Ishikawa (cell line): Measurements from ENCODE around the gene CC2D2A.

Experiments used
- CEBPB ChIP-seq: IDR thresholded peaks from 2 replicates; pipeline ENCODE4 v1.6.1; 2012
- CREB1 ChIP-seq: IDR thresholded peaks from 2 replicates; pipeline ENCODE4 v1.6.1; 2012; ENCODE audit warnings: low read depth
- EGR1 ChIP-seq: IDR thresholded peaks from 2 replicates; pipeline ENCODE4 v1.6.1; 2012
- EP300 ChIP-seq: IDR thresholded peaks from 2 replicates; pipeline ENCODE4 v1.6.1; 2012; ENCODE audit warnings: borderline replicate concordance
- FOXM1 ChIP-seq: IDR thresholded peaks from 2 replicates; pipeline ENCODE4 v1.6.1; 2012; ENCODE audit warnings: low read depth, borderline replicate concordance
- NFIC ChIP-seq: IDR thresholded peaks from 2 replicates; pipeline ENCODE4 v1.6.1; 2012
- RAD21 ChIP-seq: IDR thresholded peaks from 2 replicates; pipeline ENCODE4 v1.6.1; 2012; ENCODE audit warnings: low read depth
- TAF1 ChIP-seq: IDR thresholded peaks from 2 replicates; pipeline ENCODE4 v1.6.1; 2012; ENCODE audit warnings: low read depth, mild to moderate bottlenecking
- TCF12 ChIP-seq: IDR thresholded peaks from 2 replicates; pipeline ENCODE4 v1.6.1; 2012; ENCODE audit warnings: low read depth
- TEAD4 ChIP-seq: IDR thresholded peaks from 2 replicates; pipeline ENCODE4 v1.6.1; 2012
- YY1 ChIP-seq: IDR thresholded peaks from 2 replicates; pipeline ENCODE4 v1.6.1; 2012; ENCODE audit warnings: low read depth
- ZBTB7A ChIP-seq: IDR thresholded peaks from 2 replicates; pipeline ENCODE4 v1.6.1; 2012; ENCODE audit warnings: low read depth
- TF ChIP-seq, protein P1 (sequence below): IDR thresholded peaks from 2 replicates; pipeline ENCODE4 v1.6.1; 2012
- TF ChIP-seq, protein P2 (sequence below): IDR thresholded peaks from 2 replicates; pipeline ENCODE4 v1.6.1; 2012; ENCODE audit warnings: low read depth, mild to moderate bottlenecking
- TF ChIP-seq, protein P3 (sequence below): IDR thresholded peaks from 2 replicates; pipeline ENCODE4 v1.6.1; 2012

The CC2D2A gene

DNA sequence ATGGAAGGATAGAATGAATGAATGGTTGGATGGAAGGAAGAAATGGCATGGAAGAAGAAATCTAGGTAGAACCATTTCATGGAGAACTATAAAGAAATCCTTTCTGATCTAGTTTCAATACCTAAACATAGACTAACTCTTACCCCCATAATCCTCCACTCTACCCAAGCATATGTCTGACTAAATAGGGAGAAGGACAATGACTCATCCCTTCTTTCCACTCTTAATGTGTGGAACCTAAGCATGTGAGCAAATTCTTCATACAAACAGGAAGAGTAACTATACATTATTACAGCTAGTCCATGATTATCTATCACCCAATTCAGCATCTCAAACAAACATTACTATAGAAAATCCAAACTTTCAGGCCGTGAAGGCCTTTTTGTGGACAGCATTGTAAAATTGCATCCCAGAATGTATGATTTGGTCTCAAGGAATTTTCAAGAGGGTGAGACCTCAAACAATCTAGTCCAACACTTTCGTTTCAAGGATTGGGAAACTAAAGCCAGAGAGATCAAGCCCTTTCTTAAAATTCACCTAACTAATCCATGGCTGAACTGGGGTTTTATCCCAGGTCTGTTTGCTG is 30.6 kb upstream of the CC2D2A start:
- TF ChIP-seq, protein P1, sequence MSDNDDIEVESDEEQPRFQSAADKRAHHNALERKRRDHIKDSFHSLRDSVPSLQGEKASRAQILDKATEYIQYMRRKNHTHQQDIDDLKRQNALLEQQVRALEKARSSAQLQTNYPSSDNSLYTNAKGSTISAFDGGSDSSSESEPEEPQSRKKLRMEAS: no peak
- TF ChIP-seq, protein P2, sequence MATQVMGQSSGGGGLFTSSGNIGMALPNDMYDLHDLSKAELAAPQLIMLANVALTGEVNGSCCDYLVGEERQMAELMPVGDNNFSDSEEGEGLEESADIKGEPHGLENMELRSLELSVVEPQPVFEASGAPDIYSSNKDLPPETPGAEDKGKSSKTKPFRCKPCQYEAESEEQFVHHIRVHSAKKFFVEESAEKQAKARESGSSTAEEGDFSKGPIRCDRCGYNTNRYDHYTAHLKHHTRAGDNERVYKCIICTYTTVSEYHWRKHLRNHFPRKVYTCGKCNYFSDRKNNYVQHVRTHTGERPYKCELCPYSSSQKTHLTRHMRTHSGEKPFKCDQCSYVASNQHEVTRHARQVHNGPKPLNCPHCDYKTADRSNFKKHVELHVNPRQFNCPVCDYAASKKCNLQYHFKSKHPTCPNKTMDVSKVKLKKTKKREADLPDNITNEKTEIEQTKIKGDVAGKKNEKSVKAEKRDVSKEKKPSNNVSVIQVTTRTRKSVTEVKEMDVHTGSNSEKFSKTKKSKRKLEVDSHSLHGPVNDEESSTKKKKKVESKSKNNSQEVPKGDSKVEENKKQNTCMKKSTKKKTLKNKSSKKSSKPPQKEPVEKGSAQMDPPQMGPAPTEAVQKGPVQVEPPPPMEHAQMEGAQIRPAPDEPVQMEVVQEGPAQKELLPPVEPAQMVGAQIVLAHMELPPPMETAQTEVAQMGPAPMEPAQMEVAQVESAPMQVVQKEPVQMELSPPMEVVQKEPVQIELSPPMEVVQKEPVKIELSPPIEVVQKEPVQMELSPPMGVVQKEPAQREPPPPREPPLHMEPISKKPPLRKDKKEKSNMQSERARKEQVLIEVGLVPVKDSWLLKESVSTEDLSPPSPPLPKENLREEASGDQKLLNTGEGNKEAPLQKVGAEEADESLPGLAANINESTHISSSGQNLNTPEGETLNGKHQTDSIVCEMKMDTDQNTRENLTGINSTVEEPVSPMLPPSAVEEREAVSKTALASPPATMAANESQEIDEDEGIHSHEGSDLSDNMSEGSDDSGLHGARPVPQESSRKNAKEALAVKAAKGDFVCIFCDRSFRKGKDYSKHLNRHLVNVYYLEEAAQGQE: no peak
- TF ChIP-seq, protein P3, sequence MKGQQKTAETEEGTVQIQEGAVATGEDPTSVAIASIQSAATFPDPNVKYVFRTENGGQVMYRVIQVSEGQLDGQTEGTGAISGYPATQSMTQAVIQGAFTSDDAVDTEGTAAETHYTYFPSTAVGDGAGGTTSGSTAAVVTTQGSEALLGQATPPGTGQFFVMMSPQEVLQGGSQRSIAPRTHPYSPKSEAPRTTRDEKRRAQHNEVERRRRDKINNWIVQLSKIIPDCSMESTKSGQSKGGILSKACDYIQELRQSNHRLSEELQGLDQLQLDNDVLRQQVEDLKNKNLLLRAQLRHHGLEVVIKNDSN: no peak

- TF ChIP-seq, protein P1: no peak
- no peak for TF ChIP-seq RAD21
- TF ChIP-seq YY1: no peak
- TF ChIP-seq CEBPB: no peak
- TF ChIP-seq ZBTB7A: no peak
- TF ChIP-seq, protein P2: no peak
- no peak for TF ChIP-seq TEAD4
- no peak for TF ChIP-seq EGR1
- no peak for TF ChIP-seq NFIC
- TF ChIP-seq TCF12: no peak
- TF ChIP-seq FOXM1: no peak
- no peak for TF ChIP-seq TAF1
- TF ChIP-seq, protein P3: no peak
- TF ChIP-seq CREB1: no peak
- TF ChIP-seq EP300: no peak
Measured at GRCh38 chr4:15443371-15444160, 26.1 kb upstream of the CC2D2A start.

DNA sequence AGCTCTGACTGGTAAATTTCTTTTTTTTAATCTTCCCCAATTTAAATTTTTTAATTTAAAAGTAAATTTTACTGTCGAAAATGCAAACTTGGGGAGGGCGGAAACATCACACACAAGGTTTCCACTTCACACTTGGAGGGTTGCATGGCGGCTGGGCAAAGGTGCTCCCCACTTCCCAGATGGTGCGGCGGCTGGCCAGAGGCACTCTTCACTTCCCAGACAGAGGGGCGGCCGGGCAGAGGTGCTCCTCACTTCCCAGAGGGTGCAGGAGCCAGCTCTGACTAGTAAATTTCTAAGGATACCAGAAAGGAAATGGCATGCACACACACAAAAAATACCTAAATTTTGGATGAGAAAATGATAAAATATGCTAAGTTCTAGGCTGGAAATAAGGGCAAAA is 25.4 kb upstream of the CC2D2A start:
- TF ChIP-seq TEAD4 (no peak), EP300 (no peak), CEBPB (no peak), FOXM1 (no peak), TAF1 (no peak), ZBTB7A (no peak), YY1 (no peak), NFIC (no peak), EGR1 (no peak), CREB1 (no peak)
- TF ChIP-seq, protein P2: no peak
- TF ChIP-seq, protein P1: no peak
- TF ChIP-seq, protein P3: no peak
